ENCODE results near the gene FRMD4B.
"Not testable (repeated sequence)": the region's sequence is repeated elsewhere in the genome, so short reads cannot be mapped to it uniquely, and the experiment has no call there.

FRMD4B gene

DNA sequence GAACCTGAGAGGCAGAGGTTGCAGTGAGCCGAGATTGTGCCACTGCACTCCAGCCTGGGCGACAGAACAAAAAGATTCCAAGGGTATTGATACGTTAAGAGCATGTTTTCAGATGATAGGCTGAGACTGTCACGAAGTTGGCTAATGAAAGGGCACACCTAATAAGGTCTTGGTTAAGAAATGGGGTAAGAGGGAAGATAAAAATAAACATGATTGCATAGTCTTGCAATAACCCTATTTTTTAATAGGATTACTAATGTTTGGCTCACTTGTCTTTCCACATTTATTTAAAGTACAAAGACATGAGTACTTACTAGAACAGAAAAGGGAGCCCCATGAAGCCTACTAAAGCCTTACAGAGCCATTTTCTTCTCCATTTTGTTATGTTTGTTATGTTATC is 109.0 kb downstream of the FRMD4B start:
- no peak for DNase-seq

- not testable (repeated sequence) for DNase-seq
Observed at GRCh38 chr3:69276191-69276590, 109.7 kb downstream of the FRMD4B start.

- DNase-seq, result no peak
Observed at GRCh38 chr3:69273896-69274295, 112.0 kb downstream of the FRMD4B start.

DNA sequence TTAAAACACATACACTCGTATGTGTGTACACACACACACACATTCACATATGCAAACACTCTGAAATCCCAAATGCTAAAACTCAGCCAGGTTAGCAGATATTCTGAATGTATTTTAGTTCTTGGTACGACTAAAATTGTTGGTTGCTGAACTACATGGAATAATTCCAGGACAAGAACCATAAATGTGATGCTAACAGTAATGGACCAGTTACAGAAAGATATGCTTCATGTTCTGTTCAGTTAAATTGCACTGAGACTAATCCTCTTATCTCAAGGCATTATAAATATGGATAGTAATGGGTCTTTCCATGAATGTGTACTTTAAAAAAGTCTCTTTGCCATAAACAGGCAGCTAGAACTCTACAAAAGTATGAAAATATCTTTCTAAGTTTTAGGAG is 113.3 kb downstream of the FRMD4B start:
- no peak for DNase-seq

DNA sequence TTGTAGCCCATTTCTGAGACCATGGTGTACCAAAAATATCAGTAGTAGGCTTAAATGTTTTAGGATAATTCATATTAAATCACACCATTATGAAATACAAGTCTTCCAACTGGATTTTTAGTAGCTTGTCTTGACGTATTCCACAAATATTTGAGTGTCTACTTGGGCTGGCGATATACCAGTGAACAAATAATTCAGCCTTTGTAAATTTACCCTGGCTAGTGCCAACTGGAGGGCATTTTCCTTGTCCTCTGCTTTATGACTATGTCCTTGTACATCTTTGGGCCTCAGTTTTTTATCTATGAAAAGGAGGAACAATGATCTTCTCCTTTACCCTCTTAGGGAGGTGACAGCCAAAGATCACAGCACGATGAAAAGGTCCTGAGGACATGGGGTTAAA is 114.8 kb downstream of the FRMD4B start:
- no peak for DNase-seq

DNA sequence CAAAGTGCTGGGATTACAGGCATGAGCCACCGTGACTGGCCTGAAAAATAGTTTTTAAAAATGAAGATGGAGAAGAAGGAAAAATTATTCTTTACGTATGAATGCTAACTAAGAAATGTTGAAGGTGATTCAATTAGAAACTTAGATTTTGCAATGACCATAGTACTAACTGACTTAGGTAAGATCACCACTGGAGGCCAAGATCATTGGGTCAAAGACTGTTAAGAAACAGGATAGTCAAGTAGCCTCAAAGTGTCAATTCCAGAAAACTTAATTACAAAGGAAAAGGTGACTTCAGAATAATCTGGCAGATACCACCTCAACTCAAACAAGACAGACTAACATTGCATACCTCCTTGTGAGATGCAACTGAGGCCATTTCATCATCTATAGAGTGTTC is 119.3 kb downstream of the FRMD4B start:
- no peak for DNase-seq

- DNase-seq, result not testable (repeated sequence)
Observed at GRCh38 chr3:69266071-69266470, 119.8 kb downstream of the FRMD4B start.

DNA sequence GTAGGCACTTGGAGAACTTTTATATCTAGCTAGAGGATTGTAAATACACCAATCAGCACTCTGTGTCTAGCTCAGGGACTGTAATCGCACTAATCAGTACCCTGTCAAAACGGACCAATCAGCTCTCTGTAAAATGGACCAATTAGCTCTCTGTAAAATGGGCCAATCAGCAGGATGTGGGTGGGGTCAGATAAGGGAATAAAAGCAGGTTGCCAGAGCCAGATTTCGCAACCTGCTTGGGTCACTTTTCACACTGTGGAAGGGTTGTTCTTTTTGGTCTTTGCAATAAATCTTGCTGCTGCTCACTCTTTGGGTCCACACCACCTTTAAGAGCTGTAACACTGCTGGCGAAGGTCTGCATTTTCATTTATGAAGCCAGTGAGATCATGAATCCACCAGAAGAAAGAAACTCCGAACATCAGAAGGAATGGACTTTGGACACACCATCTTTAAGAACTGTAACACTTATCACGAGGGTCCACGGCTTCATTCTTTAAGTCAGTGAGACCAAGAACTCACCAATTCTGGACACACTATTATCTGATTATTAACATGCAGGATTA is 125.0 kb downstream of the FRMD4B start:
- DNase-seq, result not testable (repeated sequence)

- DNase-seq, result no peak
Observed at GRCh38 chr3:69260216-69260787, 125.6 kb downstream of the FRMD4B start.

GRCh38 chr3:69259125-69259524 is 126.8 kb downstream of the FRMD4B start:
- DNase-seq, result no peak

- no peak for DNase-seq
Observed at GRCh38 chr3:69255928-69256327, 130.0 kb downstream of the FRMD4B start.

DNA sequence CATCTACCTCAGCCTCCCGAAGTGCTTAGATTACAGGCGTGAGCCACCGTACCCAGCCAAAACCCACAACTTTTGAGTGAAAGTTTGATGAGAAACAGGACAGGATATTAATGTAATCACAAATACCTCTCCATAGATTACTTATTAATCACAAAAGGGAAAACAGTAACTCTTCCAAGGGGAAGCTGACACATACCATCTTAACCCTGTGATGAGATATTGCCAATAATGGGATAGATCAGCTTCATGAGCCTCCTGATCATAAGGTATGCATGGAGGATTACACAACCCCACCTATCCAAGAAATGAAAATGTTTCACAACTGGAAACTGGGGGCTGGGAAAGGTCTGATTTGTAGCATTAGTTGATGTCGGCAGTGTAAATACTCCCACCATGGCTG is 131.5 kb downstream of the FRMD4B start:
- no peak for DNase-seq

- DNase-seq, result no peak
Observed at GRCh38 chr3:69252631-69253030, 133.3 kb downstream of the FRMD4B start.

DNA sequence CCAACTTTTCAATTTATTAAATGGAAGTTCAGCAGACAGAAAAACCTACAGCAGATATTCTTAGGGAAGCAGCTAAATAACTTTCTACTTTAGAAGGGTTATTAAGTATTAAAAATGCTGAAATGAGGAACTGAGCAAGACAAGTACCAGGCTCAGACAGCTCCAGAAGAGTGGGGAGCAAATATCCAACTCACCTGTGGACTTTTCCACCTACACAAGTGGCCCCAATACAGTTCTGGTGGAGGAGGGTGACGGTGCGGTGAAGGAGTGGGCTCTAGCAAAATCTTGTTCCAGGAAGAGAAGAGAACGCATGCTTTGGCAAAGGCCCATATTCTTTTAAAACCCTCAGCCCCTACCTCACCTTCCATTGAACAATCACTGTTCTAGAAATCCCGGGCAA is 133.7 kb downstream of the FRMD4B start:
- no peak for DNase-seq

GRCh38 chr3:69251078-69251805 is 134.6 kb downstream of the FRMD4B start:
- DNase-seq, result no peak

- peak; percentile 57 for DNase-seq
Observed at GRCh38 chr3:69250014-69250413, 135.9 kb downstream of the FRMD4B start.

- DNase-seq, result no peak
Observed at GRCh38 chr3:69249001-69249400, 136.9 kb downstream of the FRMD4B start.

DNA sequence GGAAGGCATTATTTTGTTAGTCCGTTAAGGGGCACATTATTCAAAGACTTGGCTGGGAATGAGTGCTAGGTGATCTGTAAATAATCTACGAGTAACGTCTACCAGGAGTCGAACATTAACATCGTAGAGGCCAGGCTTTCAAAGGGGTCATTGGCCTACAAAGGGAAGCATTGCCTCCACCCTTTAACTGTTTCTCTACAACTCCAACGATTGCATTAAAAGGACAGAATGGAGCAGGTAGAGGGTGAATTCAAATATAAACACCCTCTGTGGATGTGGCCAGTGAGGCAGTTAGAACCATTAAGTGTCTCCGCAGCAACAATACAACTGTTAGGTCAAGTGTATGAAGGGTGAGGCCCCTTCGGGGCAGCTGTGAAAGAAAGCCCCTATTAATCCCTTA is 137.5 kb downstream of the FRMD4B start:
- no peak for DNase-seq

GRCh38 chr3:69246612-69247011 is 139.3 kb downstream of the FRMD4B start:
- no peak for DNase-seq

DNA sequence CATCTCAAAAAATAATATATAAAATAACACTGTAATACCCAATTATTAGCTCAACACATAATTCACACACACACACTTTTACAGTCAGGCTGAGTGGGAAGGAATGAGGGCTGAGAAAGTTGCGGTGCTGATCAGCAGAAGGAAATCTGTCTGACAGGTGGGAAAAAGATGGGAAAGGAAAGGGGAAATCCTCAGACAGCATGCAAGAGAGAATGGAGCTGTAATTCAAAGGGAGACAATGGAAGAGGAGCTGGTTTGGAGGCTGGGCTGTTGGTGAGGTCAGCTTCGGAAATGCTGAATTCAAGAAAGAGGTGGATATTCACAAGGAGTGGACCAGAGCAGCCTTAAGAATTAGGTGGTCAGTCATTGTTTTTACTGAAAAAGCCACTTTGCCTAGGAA is 141.8 kb downstream of the FRMD4B start:
- DNase-seq, result no peak

GRCh38 chr3:69241769-69242168 is 144.1 kb downstream of the FRMD4B start:
- DNase-seq, result no peak

GRCh38 chr3:69240651-69241568 is 145.0 kb downstream of the FRMD4B start:
- DNase-seq, result peak; percentile 10

- DNase-seq, result no peak
Observed at GRCh38 chr3:69239063-69239462, 146.8 kb downstream of the FRMD4B start.

All from MV-4-11 (cell line).